ENCODE results near the gene SAMSN1.
"Not testable (repeated sequence)": the region's sequence is repeated elsewhere in the genome, so short reads cannot be mapped to it uniquely, and the experiment has no call there.

SAMSN1 gene

GRCh38 chr21:14531757-14532316 lies 14.3 kb downstream of the SAMSN1 start:
- DNase-seq (ENCODE audit: low read depth in 1 of 2, low spot score in 1 of 2) = no peak

DNA sequence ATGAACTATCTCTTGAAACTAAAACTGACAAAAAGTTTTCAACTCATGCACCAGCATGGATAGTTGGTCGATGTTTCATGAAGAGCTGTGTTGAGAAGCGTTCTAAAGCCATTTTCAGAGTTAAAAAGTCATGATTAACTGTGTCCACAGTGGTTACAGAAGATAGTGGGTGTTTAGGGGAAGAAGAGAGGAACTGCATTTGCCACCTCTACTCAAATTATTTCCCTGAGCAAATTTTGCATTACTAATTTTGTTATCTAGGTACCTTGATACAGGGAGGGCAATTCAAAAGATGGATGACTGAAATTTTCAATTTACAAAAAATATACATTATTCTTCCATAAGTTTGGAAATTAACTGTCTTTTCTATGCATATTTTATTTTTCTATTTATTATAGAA lies 15.5 kb downstream of the SAMSN1 start:
- no peak for DNase-seq (ENCODE audit: low read depth in 1 of 2, low spot score in 1 of 2)

DNA sequence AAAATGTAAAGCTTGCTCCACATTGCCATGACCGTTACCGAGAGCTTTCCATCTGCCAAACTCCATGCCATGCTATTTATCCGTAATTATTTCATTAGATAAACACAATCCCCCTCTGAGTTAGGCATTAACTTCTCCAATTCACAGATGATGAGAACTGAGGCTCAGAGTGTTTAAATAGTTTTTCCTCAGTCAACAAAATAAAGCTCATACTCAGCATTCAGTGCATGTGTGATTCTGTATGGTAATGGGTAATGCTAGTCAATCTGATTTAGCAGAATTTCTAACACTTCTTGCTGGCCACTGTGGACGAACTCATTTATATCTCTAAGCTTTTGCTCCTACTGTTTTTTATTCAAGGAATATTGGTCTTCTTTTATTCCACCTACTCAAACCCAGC lies 17.3 kb downstream of the SAMSN1 start:
- no peak for DNase-seq (ENCODE audit: low read depth in 1 of 2, low spot score in 1 of 2)

DNA sequence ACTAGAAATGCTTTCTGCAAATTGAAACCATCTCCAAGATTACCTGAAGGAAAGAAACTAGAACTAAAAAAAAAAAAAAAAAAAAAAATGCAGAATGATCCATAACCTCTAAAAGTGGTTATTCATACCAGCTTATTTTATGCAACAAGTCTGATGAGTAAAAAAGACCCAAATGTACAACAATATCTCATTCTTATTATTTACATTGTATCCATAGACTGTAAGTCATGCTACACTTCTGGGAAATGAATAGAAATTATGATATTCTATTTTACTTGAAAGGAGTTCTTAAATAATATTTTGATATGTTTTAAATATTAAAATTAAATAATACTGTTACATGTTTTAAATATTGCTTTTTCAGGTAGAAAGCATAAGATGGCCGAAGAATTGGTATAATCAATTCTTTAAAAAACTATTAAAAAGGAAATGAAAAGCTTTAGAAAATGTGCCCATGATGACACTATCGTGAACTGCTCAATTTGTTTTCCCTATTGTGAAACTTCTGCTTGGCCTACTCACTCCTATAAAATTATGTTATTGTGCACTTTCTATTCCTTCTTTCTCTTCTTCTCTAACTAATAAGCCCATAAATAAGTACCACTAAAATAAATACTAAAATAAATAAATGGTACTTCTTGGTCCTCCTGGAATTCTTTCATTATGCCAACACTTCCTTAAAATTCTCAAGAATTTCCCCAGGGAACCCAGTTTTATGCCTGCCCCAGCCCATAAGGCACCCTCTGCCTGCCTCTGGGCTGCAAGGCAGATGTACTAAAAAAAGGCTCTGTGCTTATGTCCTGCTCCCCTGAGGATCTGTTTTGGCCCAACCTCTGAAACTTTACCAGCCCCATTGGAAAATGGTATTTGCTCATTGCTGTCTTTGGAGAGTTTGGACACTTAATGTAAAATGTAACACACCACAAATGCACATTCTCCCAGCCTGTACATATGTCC lies 18.1 kb downstream of the SAMSN1 start:
- no peak for DNase-seq (ENCODE audit: low read depth in 1 of 2, low spot score in 1 of 2)

DNA sequence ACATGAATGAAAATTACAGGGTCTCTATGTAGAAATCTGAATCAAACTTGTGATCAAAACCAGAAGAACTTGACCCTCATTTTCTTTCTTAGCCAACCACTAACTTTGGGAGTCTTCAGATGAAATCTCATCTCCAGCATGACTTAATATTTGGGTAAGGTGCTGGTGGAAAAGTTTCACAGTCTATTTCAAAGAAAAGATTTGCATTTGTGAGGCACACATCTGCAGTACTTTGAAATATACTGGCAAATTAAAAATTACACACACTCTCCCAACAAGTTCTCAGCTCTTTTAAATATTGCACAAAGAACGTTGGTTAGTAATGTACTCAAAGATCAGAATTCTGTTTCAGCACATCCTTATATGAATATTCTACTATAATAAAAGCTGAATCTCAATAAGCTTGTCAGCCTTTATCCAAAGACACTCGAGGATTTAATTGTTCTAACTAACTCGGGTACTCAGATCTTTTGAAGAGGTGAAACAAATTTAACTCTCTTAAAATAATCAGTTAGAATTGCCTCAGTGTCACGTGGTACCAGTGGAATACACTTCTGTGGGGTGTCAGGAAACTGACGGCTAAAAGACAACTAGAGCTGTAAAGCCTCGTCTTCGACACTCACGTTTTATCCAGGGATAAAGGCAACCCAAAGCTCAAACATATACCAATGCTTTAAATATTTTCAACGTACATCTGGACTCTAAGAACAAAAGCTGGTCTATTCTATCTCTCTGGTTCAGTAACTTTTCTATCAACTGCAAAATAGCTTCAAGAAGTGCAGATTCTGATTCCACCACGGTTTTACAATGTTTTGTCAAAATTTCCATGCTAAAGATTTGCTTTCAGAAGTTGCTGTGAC lies 19.0 kb downstream of the SAMSN1 start:
- DNase-seq (ENCODE audit: low read depth in 1 of 2, low spot score in 1 of 2) = no peak

DNA sequence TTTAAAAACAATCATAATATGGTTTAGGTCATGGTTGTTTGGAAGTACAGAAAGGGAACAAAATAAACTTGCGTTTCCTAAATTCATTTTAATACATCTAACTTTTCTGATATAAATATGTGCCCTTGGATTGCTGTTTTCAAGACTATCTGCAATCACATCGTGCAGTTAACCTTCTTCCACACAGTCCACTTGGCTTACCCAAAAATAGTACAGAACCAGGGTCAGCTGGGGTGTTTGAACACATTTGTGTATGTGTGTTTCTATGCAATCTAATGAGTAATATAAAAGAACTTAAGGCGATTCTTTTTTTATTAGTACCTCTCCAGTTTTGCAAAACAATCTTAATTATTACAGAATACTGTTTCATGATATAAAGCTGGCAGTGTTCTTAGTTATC lies 19.9 kb downstream of the SAMSN1 start:
- DNase-seq (ENCODE audit: low read depth in 1 of 2, low spot score in 1 of 2) = no peak

DNA sequence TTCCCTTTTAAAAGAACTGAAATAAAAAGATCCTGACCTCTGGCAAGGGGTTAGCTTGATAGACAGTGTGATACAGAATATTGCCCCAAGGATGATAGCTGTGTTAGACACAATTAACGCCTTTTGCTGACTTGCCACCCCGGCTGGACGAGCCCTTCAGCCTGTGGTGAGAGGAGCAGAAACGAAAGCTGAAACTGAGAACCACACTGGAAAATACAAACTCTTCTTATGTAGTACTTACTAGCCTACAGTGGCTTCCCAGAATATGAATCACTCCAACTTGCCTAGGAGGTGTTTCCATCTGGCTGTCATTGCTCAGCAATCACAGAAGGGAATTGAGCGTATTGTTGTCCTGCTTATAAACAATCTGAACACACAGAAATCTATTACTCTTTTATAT lies 22.9 kb downstream of the SAMSN1 start:
- DNase-seq (ENCODE audit: low read depth in 1 of 2, low spot score in 1 of 2) = no peak

GRCh38 chr21:14522736-14523135 lies 23.4 kb downstream of the SAMSN1 start:
- no peak for DNase-seq (ENCODE audit: low read depth in 1 of 2, low spot score in 1 of 2)

DNA sequence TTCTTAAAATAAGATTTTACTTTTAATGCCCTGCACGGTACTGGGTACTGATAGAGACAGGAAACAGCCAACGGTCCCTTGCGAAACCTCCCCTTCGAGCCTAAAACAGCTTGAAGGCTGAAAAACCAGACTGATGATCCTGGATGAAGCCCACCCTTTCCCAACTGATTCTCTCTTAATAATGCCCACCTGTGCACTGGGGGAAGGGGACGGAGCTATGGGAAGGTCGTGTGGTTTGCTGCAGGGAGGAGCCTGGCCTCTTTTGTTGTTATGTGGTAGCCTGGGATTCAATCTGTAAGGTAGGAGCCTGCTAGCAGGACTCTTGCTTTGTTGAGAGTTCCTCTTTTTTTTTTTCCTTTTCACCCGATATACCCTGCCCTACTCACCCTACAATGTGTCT lies 25.6 kb downstream of the SAMSN1 start:
- no peak for DNase-seq (ENCODE audit: low read depth in 1 of 2, low spot score in 1 of 2)

DNA sequence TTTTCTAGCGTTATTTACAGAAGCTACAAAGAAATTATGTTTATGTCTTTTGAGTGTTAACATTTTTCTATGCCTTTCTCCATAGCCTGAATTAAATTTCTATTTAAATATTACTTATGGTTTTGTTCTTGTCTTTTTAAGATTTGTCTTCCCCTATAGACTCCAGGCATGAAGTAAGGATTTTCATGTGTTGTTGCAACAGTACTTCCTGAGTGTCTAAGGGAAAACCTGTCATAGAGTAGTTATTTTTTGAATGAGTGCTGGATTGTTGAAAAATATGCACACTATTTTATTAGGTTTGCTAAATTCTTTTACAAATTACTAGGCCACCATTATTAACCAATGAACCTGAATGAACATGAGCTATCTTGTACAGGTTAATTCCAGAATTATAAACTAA lies 27.1 kb downstream of the SAMSN1 start:
- DNase-seq (ENCODE audit: low read depth in 1 of 2, low spot score in 1 of 2) = no peak

- DNase-seq (ENCODE audit: low read depth in 1 of 2, low spot score in 1 of 2) = no peak
Measured at GRCh38 chr21:14513804-14514203, 32.3 kb downstream of the SAMSN1 start.

- DNase-seq (ENCODE audit: low read depth in 1 of 2, low spot score in 1 of 2) = not testable (repeated sequence)
Measured at GRCh38 chr21:14506859-14507457, 39.2 kb downstream of the SAMSN1 start.

GRCh38 chr21:14500873-14501272 lies 45.2 kb downstream of the SAMSN1 start:
- DNase-seq (ENCODE audit: low read depth in 1 of 2, low spot score in 1 of 2) = no peak

GRCh38 chr21:14499316-14499715 lies 46.8 kb downstream of the SAMSN1 start:
- DNase-seq (ENCODE audit: low read depth in 1 of 2, low spot score in 1 of 2) = no peak

GRCh38 chr21:14497825-14498224 lies 48.3 kb downstream of the SAMSN1 start:
- no peak for DNase-seq (ENCODE audit: low read depth in 1 of 2, low spot score in 1 of 2)

DNA sequence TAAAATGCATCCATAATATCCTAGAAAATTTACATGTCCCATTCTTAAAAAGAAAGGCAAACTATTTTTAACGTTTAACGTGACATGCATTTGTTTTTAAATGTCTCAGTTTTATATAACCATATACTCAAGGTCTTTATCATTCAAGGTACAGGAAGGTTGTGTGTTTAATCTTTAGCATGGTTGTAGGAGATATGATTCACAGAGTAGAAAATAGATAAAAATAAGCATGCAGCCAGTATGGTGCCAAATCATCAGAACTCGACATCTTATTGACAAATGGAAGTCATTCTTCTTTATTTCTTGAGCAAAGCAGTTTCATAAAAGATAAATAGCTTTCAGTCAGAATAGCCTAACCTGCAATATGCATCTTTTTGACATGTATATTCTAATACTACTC lies 51.0 kb downstream of the SAMSN1 start:
- DNase-seq (ENCODE audit: low read depth in 1 of 2, low spot score in 1 of 2) = no peak

- DNase-seq (ENCODE audit: low read depth in 1 of 2, low spot score in 1 of 2) = not testable (repeated sequence)
Measured at GRCh38 chr21:14494181-14494580, 51.9 kb downstream of the SAMSN1 start.

- no peak for DNase-seq (ENCODE audit: low read depth in 1 of 2, low spot score in 1 of 2)
Measured at GRCh38 chr21:14493731-14494130, 52.4 kb downstream of the SAMSN1 start.

DNA sequence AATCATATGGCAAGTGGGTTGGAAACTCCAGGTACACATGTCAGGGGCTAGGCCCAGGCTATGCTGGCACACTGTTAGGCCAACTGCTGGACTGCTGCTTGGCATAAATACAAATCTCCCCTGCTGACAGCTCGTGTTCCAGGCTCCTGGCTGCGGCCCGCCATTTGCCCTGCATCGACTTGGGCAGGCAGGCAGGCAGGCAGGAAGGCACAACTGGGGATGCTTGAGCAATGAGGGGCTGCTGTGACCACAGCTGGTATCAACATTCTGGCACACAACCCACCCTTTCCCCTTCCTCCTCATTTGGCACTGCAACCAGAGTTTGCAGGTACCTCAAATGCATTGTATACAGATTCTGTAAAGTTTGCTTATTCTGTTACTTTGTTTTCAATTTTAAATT lies 53.2 kb downstream of the SAMSN1 start:
- no peak for DNase-seq (ENCODE audit: low read depth in 1 of 2, low spot score in 1 of 2)

GRCh38 chr21:14491269-14491681 lies 54.8 kb downstream of the SAMSN1 start:
- DNase-seq (ENCODE audit: low read depth in 1 of 2, low spot score in 1 of 2) = no peak

DNA sequence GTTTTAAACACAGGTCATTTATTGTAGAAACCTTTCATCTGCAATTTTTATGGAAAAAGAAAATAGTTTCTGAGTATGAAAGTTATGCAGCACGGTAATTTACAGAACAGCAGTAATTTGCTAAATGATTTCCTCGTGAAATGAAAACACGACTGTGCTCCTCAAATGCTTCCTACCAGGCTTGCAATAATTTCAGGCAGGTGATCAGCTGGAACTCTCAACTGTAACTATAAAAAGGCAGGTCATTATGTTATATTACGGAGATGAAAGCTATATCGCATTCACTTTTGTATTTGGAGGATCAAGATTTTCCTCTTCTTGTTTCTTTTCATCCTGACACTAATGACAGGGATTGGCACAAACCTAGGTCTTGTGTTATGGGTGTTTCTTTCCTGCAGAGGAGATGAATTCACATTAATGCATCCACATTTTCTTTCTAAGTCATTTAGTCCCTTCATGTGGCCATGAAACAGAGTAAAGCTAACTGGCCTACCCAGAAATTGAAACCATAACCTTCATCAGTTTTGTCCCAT lies 57.4 kb downstream of the SAMSN1 start:
- no peak for DNase-seq (ENCODE audit: low read depth in 1 of 2, low spot score in 1 of 2)

Data from activated T-helper 1 cell treated with anti-CD3 and anti-CD28 coated beads, Interleukin-2, amount 50 U/mL, for 16 hours (primary cell).